Endothelial cell of umbilical vein (primary cell): ENCODE measurements around the gene HTT-AS. TPM values are rescaled to one million over a fixed set of nuclear protein-coding genes. Genes with fewer than 3 reads are reported as not detected.

Source experiments
- BruUV-seq: library from RNA; stranded (reverse); fragments of 400-500 nt; replicated peaks from 2 replicates; lab custom pipeline; 2021; lab: Mats Ljungman, UMichigan
- CTCF ChIA-PET: fragments of 300-600, 350-600 bp; sonication (Branson Sonifier 250); formaldehyde crosslinking; loops from one replicate; lab custom pipeline; 2021; ENCODE audit warnings: antibody characterized with exemption, inconsistent platforms; lab: Charles Lee
- POLR2A ChIA-PET: fragments of 300-600, 350-600 bp; sonication (Branson Sonifier 250); formaldehyde crosslinking; loops from one replicate; lab custom pipeline; 2021; ENCODE audit warnings: antibody characterized with exemption, inconsistent platforms; lab: Charles Lee
- DNase-seq: peaks from one replicate; pipeline ENCODE4 v3.0.0-alpha.2; 2011; ENCODE audit warnings: low read depth, low spot score
- FAIRE-seq: peaks from 2 replicates; lab custom pipeline; 2011; peaks lifted over from hg19 to GRCh38; lab: Jason Lieb, UNC
- H2AFZ ChIP-seq: 2 replicates; pipeline ENCODE4 v1.6.0; 2012; ENCODE audit warnings: low read depth, low read length, control low read depth, inconsistent platforms
- H3K27ac ChIP-seq: 2 replicates; pipeline ENCODE4 v1.5.1; 2011; ENCODE audit warnings: low read depth, mild to moderate bottlenecking, control low read depth, low read length, moderate library complexity; ENCODE audit not compliant: insufficient read depth
- H3K27me3 ChIP-seq, 2 experiments: 2 replicates each; pipeline versions ENCODE4 v1.6.0 to v1.6.1; 2011; ENCODE audit warnings: low read length in 2 of 2, mixed read lengths in 1 of 2; ENCODE audit not compliant: control insufficient read depth in 2 of 2, insufficient read depth in 2 of 2
- H3K36me3 ChIP-seq, 2 experiments: 2 replicates in 1 of 2; 3 replicates in 1 of 2; pipeline ENCODE4 v1.5.1; 2011; ENCODE audit warnings: low read length in 2 of 2, mild to moderate bottlenecking in 1 of 2, moderate library complexity in 1 of 2; ENCODE audit not compliant: control insufficient read depth in 2 of 2, insufficient read depth in 2 of 2; ENCODE audit errors: extremely low read depth in 1 of 2
- H3K4me1 ChIP-seq: 3 replicates; pipeline ENCODE4 v1.5.1; 2011; ENCODE audit warnings: mild to moderate bottlenecking, low read length; ENCODE audit not compliant: control insufficient read depth, insufficient read depth; ENCODE audit errors: extremely low read depth
- H3K4me2 ChIP-seq: 2 replicates; pipeline ENCODE4 v1.6.1; 2011; ENCODE audit warnings: low read length, control low read depth, mixed read lengths; ENCODE audit not compliant: insufficient read depth
- H3K4me3 ChIP-seq, 3 experiments: fragments of 200-600 bp in 1 of 3; sonication (generic), shearing (Covaris generic) in 1 of 3; replicated peaks in 1 of 3; 2 replicates each; pipeline ENCODE4 v1.5.1; 2011 to 2016; ENCODE audit warnings: control low read depth in 3 of 3, low read length in 3 of 3, mild to moderate bottlenecking in 2 of 3, inconsistent platforms in 1 of 3, low read depth in 1 of 3, moderate library complexity in 1 of 3; ENCODE audit not compliant: insufficient read depth in 1 of 3
- H3K79me2 ChIP-seq: 2 replicates; pipeline ENCODE4 v1.6.0; 2012; ENCODE audit warnings: low read length, inconsistent platforms; ENCODE audit not compliant: control insufficient read depth, insufficient read depth
- H3K9ac ChIP-seq: replicated peaks from 2 replicates; pipeline ENCODE3; 2011; ENCODE audit warnings: low read length, control low read depth; ENCODE audit not compliant: insufficient read depth; ENCODE audit errors: extremely low read depth
- H3K9me1 ChIP-seq: replicated peaks from 3 replicates; pipeline ENCODE4 v1.6.0; 2011; ENCODE audit warnings: mild to moderate bottlenecking, low read length; ENCODE audit not compliant: control insufficient read depth, insufficient read depth; ENCODE audit errors: extremely low read depth
- H3K9me3 ChIP-seq: replicated peaks from 2 replicates; pipeline ENCODE4 v1.5.1; 2012; ENCODE audit warnings: low read length, inconsistent platforms; ENCODE audit not compliant: control insufficient read depth, insufficient read depth
- H4K20me1 ChIP-seq: replicated peaks from 2 replicates; pipeline ENCODE3; 2011; ENCODE audit warnings: mild to moderate bottlenecking, low read length; ENCODE audit not compliant: control insufficient read depth, insufficient read depth; ENCODE audit errors: extremely low read depth
- EZH2 ChIP-seq: IDR thresholded peaks from 2 replicates; pipeline ENCODE4 v1.6.1; 2012; ENCODE audit warnings: borderline replicate concordance, low read depth, mild to moderate bottlenecking, moderate library complexity, low read length, inconsistent platforms; ENCODE audit not compliant: severe bottlenecking
- FOS ChIP-seq: IDR thresholded peaks from 2 replicates; pipeline ENCODE4 v1.6.1; 2011; ENCODE audit warnings: mild to moderate bottlenecking, low read length, moderate library complexity, borderline replicate concordance; ENCODE audit not compliant: insufficient read depth
- GATA2 ChIP-seq: IDR thresholded peaks from 2 replicates; pipeline ENCODE4 v1.7.0; 2011; ENCODE audit warnings: low read depth, mild to moderate bottlenecking, moderate library complexity, mixed read lengths, low read length; ENCODE audit not compliant: insufficient read length, insufficient read depth
- JUN ChIP-seq: IDR thresholded peaks from 2 replicates; pipeline ENCODE4 v1.6.1; 2011; ENCODE audit warnings: borderline replicate concordance, low read depth; ENCODE audit not compliant: insufficient read length, insufficient read depth
- MYC ChIP-seq: IDR thresholded peaks from one replicate; pipeline ENCODE4 v1.6.1; 2011; ENCODE audit warnings: mild to moderate bottlenecking, low read depth, low read length
- POLR2A ChIP-seq: IDR thresholded peaks from 2 replicates; pipeline ENCODE4 v1.6.1; 2012; ENCODE audit warnings: low read depth, mild to moderate bottlenecking, control low read depth, low read length
- POLR2AphosphoS5 ChIP-seq: IDR thresholded peaks from 2 replicates; pipeline ENCODE4 v1.6.1; 2012; ENCODE audit warnings: low read depth, mild to moderate bottlenecking, control low read depth, low read length, moderate library complexity; ENCODE audit not compliant: insufficient read depth
- dilution Hi-C: fragments of 300-500 bp; cut with MboI; formaldehyde crosslinking; loops from one replicate; pipeline ENCODE4 v1.15.0; 2019; ENCODE audit warnings: low sequenced_read_pairs; ENCODE audit not compliant: extremely low pct_ligation_motif_present
- intact Hi-C: fragments of 100-400 bp; cut with micrococcal nuclease; formaldehyde crosslinking; loops from one replicate; pipeline ENCODE4 v1.10.0; 2022
- polyA plus RNA-seq, 4 experiments: library from polyadenylated mRNA; depleted of rRNA in 3 of 4; stranded (reverse) in 3 of 4; unstranded in 1 of 4; fragments of >200 nt; gene quantifications; 2 replicates each; pipeline versions ENCODE4 v1.2.1 to v1.2.3, GENCODE V29; 2011 to 2012; ENCODE audit warnings: missing spikeins in 1 of 4
- total RNA-seq: library from RNA; stranded (reverse); gene quantifications from 2 replicates; pipeline ENCODE4 v1.2.3, GENCODE V29; 2021
- TF ChIP-seq, protein P1 (sequence below): IDR thresholded peaks from 2 replicates; pipeline ENCODE4 v1.6.1; 2011; ENCODE audit not compliant: insufficient read depth, insufficient read length
- TF ChIP-seq, protein P2 (sequence below), 2 donors: IDR thresholded peaks; 1 replicate in 1 of 2; 2 replicates in 1 of 2; pipeline ENCODE4 v1.5.1; 2011; ENCODE audit warnings: low read length in 2 of 2, mild to moderate bottlenecking in 2 of 2, moderate library complexity in 2 of 2, control low read depth in 1 of 2, inconsistent platforms in 1 of 2, low read depth in 1 of 2; ENCODE audit not compliant: insufficient read depth in 1 of 2; ENCODE audit errors: extremely low read depth in 1 of 2

Gene HTT-AS
- total and polyA plus RNA-seq, 2 donors (not counting 3 experiments of a cell fraction or from before 2014, with no cell fraction given) = not detected

- no peaks in the 10 kb centered on the region for H4K20me1 ChIP-seq
- peaks cover 2% of the 10 kb centered on the region in 2 experiments for H3K27me3 ChIP-seq
- H3K79me2 ChIP-seq = no peaks in the 10 kb centered on the region
- TF ChIP-seq FOS = no peak
- TF ChIP-seq, protein P1, sequence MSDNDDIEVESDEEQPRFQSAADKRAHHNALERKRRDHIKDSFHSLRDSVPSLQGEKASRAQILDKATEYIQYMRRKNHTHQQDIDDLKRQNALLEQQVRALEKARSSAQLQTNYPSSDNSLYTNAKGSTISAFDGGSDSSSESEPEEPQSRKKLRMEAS = no peak
- no peak for TF ChIP-seq POLR2AphosphoS5
- TF ChIP-seq, protein P2, sequence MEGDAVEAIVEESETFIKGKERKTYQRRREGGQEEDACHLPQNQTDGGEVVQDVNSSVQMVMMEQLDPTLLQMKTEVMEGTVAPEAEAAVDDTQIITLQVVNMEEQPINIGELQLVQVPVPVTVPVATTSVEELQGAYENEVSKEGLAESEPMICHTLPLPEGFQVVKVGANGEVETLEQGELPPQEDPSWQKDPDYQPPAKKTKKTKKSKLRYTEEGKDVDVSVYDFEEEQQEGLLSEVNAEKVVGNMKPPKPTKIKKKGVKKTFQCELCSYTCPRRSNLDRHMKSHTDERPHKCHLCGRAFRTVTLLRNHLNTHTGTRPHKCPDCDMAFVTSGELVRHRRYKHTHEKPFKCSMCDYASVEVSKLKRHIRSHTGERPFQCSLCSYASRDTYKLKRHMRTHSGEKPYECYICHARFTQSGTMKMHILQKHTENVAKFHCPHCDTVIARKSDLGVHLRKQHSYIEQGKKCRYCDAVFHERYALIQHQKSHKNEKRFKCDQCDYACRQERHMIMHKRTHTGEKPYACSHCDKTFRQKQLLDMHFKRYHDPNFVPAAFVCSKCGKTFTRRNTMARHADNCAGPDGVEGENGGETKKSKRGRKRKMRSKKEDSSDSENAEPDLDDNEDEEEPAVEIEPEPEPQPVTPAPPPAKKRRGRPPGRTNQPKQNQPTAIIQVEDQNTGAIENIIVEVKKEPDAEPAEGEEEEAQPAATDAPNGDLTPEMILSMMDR (IDR thresholded peaks at IDR 0.05; ENCODE audit: extremely low read depth in 1 of 2, insufficient read depth in 1 of 2, low read depth in 1 of 2, low read length in 2 of 2) = no peak
- TF ChIP-seq MYC = no peak
- no peak for TF ChIP-seq POLR2A
- no peak for TF ChIP-seq JUN
- TF ChIP-seq GATA2 = no peak
- TF ChIP-seq EZH2 = no peak
- no peak overlapping the region for H3K9ac ChIP-seq
- no TSS peak for BruUV-seq
- ChIA-PET CTCF (interaction anchor here (1.3 kb wide), 1 partner anchor 21 kb away, joined by 3 read pairs; no protein-coding TSS in a partner anchor), POLR2A (no interaction called here)
- no peak for FAIRE-seq
- DNase-seq = no peak
- H3K4me2 ChIP-seq = no peak overlapping the region
- H3K4me3 ChIP-seq = no peak overlapping the region
- no peak overlapping the region for H2AFZ ChIP-seq
- dilution Hi-C loops = no loop called here
- H3K9me1 ChIP-seq = no peaks in the 10 kb centered on the region
- no peaks in the 10 kb centered on the region for H3K36me3 ChIP-seq
- H3K9me3 ChIP-seq = no peaks in the 10 kb centered on the region
- H3K27ac ChIP-seq = no peak overlapping the region
- intact Hi-C loops = no loop called here
- no peaks in the 10 kb centered on the region for H3K4me1 ChIP-seq
These were observed 57.4 kb downstream of the HTT-AS start for GRCh38 chr4:3016961-3017360.
